Cardiac septum (tissue), 1 donor: ENCODE data around the gene TRHDE. TPM values are rescaled to one million over a fixed set of nuclear protein-coding genes. Genes with fewer than 3 reads are reported as not detected.

Experiments
- DNase-seq: peaks from one replicate; pipeline ENCODE4 v3.0.0-alpha.2; 2020; ENCODE audit warnings: low spot score
- intact Hi-C: fragments of 100-400 bp; cut with DNase I; formaldehyde crosslinking; loops from one replicate; pipeline ENCODE4 v1.14.0; 2022
- total RNA-seq: library from RNA; stranded (reverse); fragmentation: NEBNext Ultra II Directional; extraction: Animal tissue kit (Norgen Biotek cat#: 25700); gene quantifications from one replicate; pipeline ENCODE4 v1.2.1, GENCODE V29; 2021
- donor health status: DM: no; HTN: no; CAD: no.

The TRHDE gene
- total RNA-seq, 1 donor from 2014 or later: 0.30 TPM

DNA sequence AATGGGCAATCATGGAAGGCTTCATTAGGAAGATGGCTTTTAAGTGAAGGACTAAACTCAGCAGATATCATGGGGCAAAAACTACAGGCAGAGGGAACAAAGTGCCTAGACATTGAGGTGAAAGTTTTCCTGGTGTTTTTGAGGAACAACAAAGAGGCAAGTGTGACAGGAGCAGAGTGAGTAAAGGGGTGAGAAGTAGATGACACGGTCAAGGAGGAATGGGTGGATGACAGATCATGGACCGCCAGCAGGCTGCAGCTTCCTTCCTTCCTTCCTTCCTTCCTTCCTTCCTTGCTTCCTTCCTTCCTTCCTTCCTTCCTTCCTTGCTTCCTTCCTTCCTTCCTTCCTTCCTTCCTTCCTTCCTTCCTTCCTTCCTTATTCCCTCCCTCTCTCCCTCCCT is 108.3 kb downstream of the TRHDE start:
- intact Hi-C loops: no loop called here
- DNase-seq: no peak

GRCh38 chr12:72388322-72388721 is 116.2 kb downstream of the TRHDE start:
- DNase-seq: no peak
- intact Hi-C loops: no loop called here

- intact Hi-C loops: no loop called here
- DNase-seq: no peak
Observed at GRCh38 chr12:72390146-72390545, 118.0 kb downstream of the TRHDE start.

DNA sequence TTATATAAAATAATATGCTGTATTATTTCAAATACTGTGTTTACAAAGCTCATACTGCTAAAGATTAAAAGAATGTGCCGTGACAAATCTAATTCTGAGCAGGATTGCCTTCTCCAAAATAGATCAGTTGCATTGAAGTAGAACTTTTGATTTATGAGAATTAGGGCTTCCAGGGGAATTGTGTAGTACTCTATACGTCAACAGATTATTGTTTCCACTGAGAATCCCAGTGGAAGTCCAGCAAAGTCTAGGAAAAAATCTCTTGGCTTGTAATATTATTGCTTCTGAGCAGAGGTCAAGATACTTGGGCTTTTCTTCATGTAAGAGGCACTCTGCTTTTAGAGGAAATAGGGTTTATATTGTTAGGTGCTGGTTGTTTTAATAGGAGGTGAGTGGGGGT is 133.9 kb downstream of the TRHDE start:
- no peak for DNase-seq

GRCh38 chr12:72432037-72432604 is 160.0 kb downstream of the TRHDE start:
- no peak for DNase-seq

More for the DNA sequence above, 133.9 kb downstream of the TRHDE start:
- intact Hi-C loops: no loop called here

DNA sequence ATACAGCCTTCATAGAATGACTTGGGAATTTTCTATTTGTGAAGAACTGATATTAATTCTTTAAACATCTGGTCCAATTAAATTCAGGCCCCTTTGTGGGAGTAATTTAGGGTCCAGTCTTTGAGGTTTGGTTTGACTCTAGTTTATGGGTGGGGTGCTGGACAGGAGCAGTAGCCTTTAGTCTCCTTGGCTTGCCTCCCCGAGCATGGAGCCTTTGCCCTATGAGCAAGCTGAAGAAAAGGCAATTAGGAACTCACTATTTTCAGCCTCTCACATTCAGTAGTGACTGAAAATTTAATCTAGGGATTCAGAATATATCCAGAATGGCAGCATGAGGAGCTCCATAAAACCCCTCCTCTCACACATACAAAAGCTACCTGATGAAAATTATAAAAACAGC is 161.1 kb downstream of the TRHDE start:
- no peak for DNase-seq
- intact Hi-C loops: no loop called here

More at GRCh38 chr12:72432037-72432604, 160.0 kb downstream of the TRHDE start:
- intact Hi-C loops: no loop called here

GRCh38 chr12:72434999-72435398 is 162.8 kb downstream of the TRHDE start:
- intact Hi-C loops: no loop called here
- DNase-seq: no peak

- intact Hi-C loops: no loop called here
- DNase-seq: no peak
Observed at GRCh38 chr12:72442217-72442616, 170.0 kb downstream of the TRHDE start.

DNA sequence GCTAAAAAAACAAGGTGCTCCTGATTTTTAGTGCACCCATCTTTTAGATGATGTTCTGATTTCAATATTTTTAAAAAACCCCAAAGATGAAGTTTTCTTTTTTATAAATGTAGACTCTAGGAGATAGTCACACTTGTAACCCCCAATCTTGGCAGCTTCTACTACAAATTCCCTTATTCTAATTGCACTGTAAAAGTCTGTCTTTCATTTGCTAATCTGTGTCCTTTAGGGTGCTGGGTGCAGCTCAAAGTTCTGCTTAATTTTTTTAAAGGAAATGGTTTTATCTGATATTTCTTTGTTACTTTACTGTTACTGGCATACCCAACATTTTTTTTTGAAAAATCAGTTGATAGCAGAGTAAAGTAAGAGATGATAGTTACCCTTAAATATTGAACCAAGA is 172.0 kb downstream of the TRHDE start:
- DNase-seq: no peak
- intact Hi-C loops: no loop called here

DNA sequence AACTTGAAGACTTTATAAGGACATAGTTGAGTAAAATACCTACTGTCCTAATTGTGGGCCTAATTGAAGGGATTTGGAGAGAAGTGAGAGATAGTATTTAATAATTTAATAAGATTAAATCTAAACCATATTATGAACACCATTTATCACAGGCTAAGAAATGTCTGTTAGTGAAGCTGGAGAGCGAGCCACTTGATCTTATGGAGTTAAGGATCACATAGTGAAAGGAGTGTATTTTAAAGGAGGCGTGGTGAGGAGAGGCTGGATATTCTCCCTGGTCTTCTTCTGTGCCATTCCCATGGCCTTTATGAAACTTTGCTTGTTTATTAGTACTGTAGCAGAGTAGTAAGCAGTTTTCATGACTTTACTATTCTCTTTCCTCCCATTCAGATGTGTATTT is 172.4 kb downstream of the TRHDE start:
- intact Hi-C loops: no loop called here

GRCh38 chr12:72448089-72448488 is 175.9 kb downstream of the TRHDE start:
- intact Hi-C loops: no loop called here
- DNase-seq: no peak

More for the DNA sequence above, 172.4 kb downstream of the TRHDE start:
- DNase-seq: no peak

- intact Hi-C loops: no loop called here
- DNase-seq: no peak
Observed at GRCh38 chr12:72448805-72449204, 176.6 kb downstream of the TRHDE start.

- intact Hi-C loops: no loop called here
- no peak for DNase-seq
Observed at GRCh38 chr12:72453066-72453465, 180.9 kb downstream of the TRHDE start.

GRCh38 chr12:72453550-72453949 is 181.4 kb downstream of the TRHDE start:
- intact Hi-C loops: no loop called here
- DNase-seq: no peak

DNA sequence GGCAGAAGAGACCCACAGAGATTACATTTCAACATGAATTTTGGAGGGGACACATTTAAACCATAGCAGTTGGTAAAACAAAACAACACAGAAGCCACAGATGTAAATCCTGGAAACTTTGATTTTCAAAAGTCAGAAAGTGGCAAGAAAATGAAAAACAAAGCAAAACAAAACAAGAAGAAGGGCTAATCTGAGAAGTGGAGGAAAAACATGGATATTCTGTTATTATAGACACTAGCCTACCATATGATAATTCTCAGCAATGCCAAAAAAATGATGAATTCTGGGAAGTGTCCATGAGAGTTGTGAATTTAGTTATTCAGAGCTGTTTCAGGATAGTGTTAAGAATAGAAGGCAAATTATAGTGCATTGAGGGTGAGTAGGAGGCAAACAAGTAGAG is 192.3 kb downstream of the TRHDE start:
- no peak for DNase-seq
- intact Hi-C loops: no loop called here

GRCh38 chr12:72465155-72465554 is 193.0 kb downstream of the TRHDE start:
- intact Hi-C loops: no loop called here
- no peak for DNase-seq

DNA sequence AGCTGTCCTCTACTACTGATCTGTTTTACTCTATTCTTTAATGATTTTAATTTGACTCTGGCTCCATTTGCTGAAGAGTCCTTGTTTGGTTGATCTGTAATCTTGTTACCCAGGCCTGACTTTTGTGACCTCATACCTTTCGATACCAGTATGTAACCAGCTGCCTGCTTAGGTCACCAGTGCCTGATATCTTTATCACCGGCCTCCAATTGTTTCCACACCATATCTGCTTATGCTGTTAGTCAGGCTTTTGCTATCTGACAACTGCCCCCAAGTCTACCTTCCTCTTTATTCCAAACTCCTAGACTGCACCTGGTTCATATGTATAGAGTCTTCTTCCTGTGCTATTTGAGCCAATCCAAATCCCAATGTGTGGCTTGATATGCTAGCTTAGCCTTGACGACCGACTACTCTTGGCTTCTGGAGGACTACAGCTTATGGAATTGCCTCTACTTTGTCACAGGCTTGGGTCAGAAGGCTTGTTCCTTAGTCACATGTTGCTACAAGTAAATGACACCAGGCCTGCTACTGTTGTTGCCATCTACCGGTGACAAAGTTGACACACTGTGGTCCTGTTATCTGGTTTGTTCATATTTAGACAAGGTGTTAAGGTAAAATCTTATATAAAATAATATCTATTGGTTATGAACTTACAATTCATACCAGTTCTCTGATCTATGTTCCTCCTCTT is 193.9 kb downstream of the TRHDE start:
- intact Hi-C loops: no loop called here
- DNase-seq: no peak

DNA sequence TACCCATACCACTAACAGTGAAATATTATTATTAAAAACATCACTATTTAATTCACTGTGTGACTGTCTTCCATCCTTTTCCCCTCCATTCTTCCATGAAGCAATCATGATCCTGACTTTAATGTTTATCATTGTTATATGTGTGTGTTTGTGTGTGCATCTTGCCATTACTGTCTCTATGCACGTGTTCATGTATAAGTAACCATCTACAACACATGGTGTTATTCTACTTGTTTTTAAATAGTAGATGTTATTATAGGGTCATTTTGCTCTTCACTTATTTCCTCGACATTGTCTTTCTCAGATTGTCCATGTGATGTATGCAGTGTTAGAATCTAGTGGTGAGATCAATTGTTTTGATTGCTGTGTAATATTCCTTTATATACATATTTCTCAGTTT is 195.8 kb downstream of the TRHDE start:
- intact Hi-C loops: no loop called here
- DNase-seq: no peak

GRCh38 chr12:72468505-72468904 is 196.3 kb downstream of the TRHDE start:
- no peak for DNase-seq
- intact Hi-C loops: no loop called here

DNA sequence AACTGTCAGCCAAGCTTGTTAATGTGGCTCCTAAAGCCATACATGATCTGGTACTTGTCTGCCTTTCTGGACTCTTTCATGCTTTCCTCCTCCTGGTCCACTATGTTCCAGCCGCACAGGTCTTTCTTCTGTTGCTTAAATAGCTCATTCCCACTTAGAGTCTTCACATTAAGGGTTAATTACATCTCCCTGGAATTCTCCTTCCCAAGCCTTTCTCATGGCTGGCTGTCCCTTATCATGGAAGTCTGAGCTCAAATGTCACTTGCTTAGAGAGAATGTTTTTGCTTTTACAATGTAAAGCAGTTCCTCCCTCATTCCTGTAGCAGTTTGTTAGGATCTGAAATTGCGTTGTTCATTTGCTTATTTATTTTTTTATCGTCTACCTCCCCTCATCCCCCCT is 199.6 kb downstream of the TRHDE start:
- intact Hi-C loops: no loop called here
- DNase-seq: no peak

DNA sequence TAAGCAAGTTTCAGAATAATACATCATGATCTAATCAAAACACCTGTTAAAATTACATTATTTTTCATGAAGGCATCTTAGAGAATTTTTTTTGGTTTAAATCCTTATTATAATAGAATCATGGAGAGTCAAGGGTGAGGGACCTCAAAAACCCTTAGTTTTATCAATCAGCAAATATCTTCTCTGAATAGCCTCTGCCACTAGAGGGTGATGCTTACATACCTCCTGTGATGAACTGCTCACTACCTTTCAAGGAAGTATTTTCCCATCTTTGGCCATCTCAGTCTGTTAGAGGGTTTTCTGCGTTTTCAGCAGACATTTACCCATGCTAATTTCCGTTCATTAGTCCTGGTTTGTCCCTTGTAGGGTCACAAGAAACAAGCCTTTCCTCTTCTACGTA is 200.2 kb downstream of the TRHDE start:
- no peak for DNase-seq
- intact Hi-C loops: no loop called here

DNA sequence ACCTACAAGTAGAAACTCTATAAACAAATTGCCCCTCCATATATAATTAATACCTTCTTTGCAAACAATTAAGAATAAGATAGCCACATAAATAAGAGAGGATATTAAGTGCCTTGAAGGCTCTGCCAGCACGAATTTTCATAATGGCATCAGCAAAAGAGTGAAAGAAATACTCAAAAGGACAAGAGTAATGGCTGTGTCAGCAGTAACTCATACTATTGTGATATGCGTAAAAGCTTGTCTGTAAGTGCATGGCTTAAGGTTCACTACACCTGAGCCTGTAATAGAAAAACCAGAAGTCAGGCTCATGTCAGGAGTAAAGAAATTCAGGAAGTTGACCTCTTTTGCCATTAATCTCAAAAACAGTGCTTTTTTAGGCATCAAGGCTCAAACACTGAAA is 204.1 kb downstream of the TRHDE start:
- DNase-seq: no peak
- intact Hi-C loops: no loop called here
